NOMO-1 treated with DMSO at 0.1 percent for 48 hours (cell line): ENCODE measurements around the gene BCAM.
"Not testable (repeated sequence)": the region's sequence is repeated elsewhere in the genome, so short reads cannot be mapped to it uniquely, and the experiment has no call there.

ENCODE experiments used
- DNase-seq: peaks from one replicate; lab custom pipeline; 2025; ENCODE audit not compliant: unreplicated experiment; lab: John Stamatoyannopoulos, UW

Gene BCAM

GRCh38 chr19:44808463-44809371, at the start of gene BCAM:
Gene BCAM, plus strand, starts transcription at chr19:44809103. Its CDS starts 22 bp downstream, at chr19:44809125.
- DNase-seq: no peak

- no peak for DNase-seq
Observed at GRCh38 chr19:44762038-44762437, 46.9 kb upstream of the BCAM start.

- peak; percentile 80 for DNase-seq
Observed at GRCh38 chr19:44765033-44765948, 43.6 kb upstream of the BCAM start.

GRCh38 chr19:44765949-44766335, 43.0 kb upstream of the BCAM start:
- DNase-seq: no peak

GRCh38 chr19:44767295-44768180, 41.4 kb upstream of the BCAM start:
- no peak for DNase-seq

- peak; percentile 95 for DNase-seq
Observed at GRCh38 chr19:44770550-44771257, 38.2 kb upstream of the BCAM start.

GRCh38 chr19:44772144-44772543, 36.8 kb upstream of the BCAM start:
- DNase-seq: not testable (repeated sequence)

GRCh38 chr19:44772959-44773358, 35.9 kb upstream of the BCAM start:
- no peak for DNase-seq

- no peak for DNase-seq
Observed at GRCh38 chr19:44775676-44776240, 33.1 kb upstream of the BCAM start.

GRCh38 chr19:44776402-44777096, 32.4 kb upstream of the BCAM start:
- no peak for DNase-seq

- DNase-seq: no peak
Observed at GRCh38 chr19:44777715-44778347, 31.1 kb upstream of the BCAM start, which contains the start of gene CBLC. Gene CBLC, plus strand, starts transcription at chr19:44777890. Its CDS starts 42 bp downstream, at chr19:44777932.

- no peak for DNase-seq
Observed at GRCh38 chr19:44779150-44779549, 29.8 kb upstream of the BCAM start.

GRCh38 chr19:44781694-44782093, 27.2 kb upstream of the BCAM start:
- not testable (repeated sequence) for DNase-seq

GRCh38 chr19:44782729-44783128, 26.2 kb upstream of the BCAM start:
- DNase-seq: no peak

- DNase-seq: no peak
Observed at GRCh38 chr19:44783545-44783944, 25.4 kb upstream of the BCAM start.

- no peak for DNase-seq
Observed at GRCh38 chr19:44785271-44785670, 23.6 kb upstream of the BCAM start.

GRCh38 chr19:44785993-44786392, 22.9 kb upstream of the BCAM start:
- no peak for DNase-seq

GRCh38 chr19:44788971-44789370, 19.9 kb upstream of the BCAM start:
- DNase-seq: no peak
